Neuronal stem cell (in vitro differentiated cells): ENCODE results near the gene CNTNAP5.
A peak's percentile ranks its signal among the peaks of the same experiment; 100 is the strongest.

Source experiments
- DNase-seq: peaks from one replicate; pipeline ENCODE4 v3.0.0-alpha.2; 2013; ENCODE audit warnings: low spot score
- H2AFZ ChIP-seq: one replicate; pipeline ENCODE4 v1.6.1; 2013; ENCODE audit warnings: mild to moderate bottlenecking, low read length, inconsistent platforms
- H2AK5ac ChIP-seq: 2 replicates; pipeline ENCODE4 v1.6.1; 2013; ENCODE audit warnings: low read depth, mild to moderate bottlenecking, inconsistent platforms, low read length, moderate library complexity, mixed read lengths
- H2BK120ac ChIP-seq: 2 replicates; pipeline ENCODE4 v1.6.1; 2013; ENCODE audit warnings: low read depth, mild to moderate bottlenecking, inconsistent platforms, low read length, moderate library complexity, mixed read lengths
- H2BK12ac ChIP-seq: one replicate; pipeline ENCODE4 v1.6.1; 2013; ENCODE audit warnings: low read length, inconsistent platforms
- H2BK15ac ChIP-seq: 2 replicates; pipeline ENCODE4 v1.6.1; 2013; ENCODE audit warnings: mild to moderate bottlenecking, low read length, inconsistent platforms, mixed read lengths
- H2BK5ac ChIP-seq: one replicate; pipeline ENCODE4 v1.6.1; 2013; ENCODE audit warnings: inconsistent platforms, mild to moderate bottlenecking, low read length, moderate library complexity
- H3K14ac ChIP-seq: one replicate; pipeline ENCODE4 v1.6.1; 2013; ENCODE audit warnings: low read length, inconsistent platforms
- H3K18ac ChIP-seq: 2 replicates; pipeline ENCODE4 v1.6.1; 2013; ENCODE audit warnings: low read length, inconsistent platforms
- H3K23ac ChIP-seq: 2 replicates; pipeline ENCODE4 v1.6.1; 2013; ENCODE audit warnings: low read depth, mild to moderate bottlenecking, mixed read lengths, low read length, inconsistent platforms; ENCODE audit not compliant: poor library complexity
- H3K27ac ChIP-seq: replicated peaks from 3 replicates; pipeline ENCODE4 v1.5.1; 2013; ENCODE audit warnings: low read length, inconsistent platforms
- H3K27me3 ChIP-seq, 3 experiments: 2 replicates each; pipeline ENCODE4 v1.6.1; 2013; ENCODE audit warnings: low read length in 3 of 3, mild to moderate bottlenecking in 2 of 3, inconsistent platforms in 1 of 3, low read depth in 1 of 3, mixed read lengths in 1 of 3, moderate library complexity in 1 of 3; ENCODE audit not compliant: control insufficient read depth in 3 of 3, insufficient read depth in 3 of 3
- H3K36me3 ChIP-seq, 2 donors: replicated peaks in 1 of 2; 2 replicates each; pipeline ENCODE4 v1.6.1; 2013; ENCODE audit warnings: low read length in 2 of 2; ENCODE audit not compliant: control insufficient read depth in 2 of 2, insufficient read depth in 2 of 2
- H3K4ac ChIP-seq: 2 replicates; pipeline ENCODE4 v1.6.1; 2013; ENCODE audit warnings: inconsistent platforms, mild to moderate bottlenecking, low read length, moderate library complexity
- H3K4me1 ChIP-seq, 2 donors: 1 replicate in 1 of 2; 2 replicates in 1 of 2; pipeline ENCODE4 v1.6.1; 2013; ENCODE audit warnings: low read length in 2 of 2, low read depth in 1 of 2; ENCODE audit not compliant: control insufficient read depth in 2 of 2, insufficient read depth in 1 of 2
- H3K4me2 ChIP-seq: one replicate; pipeline ENCODE4 v1.6.1; 2013; ENCODE audit warnings: mild to moderate bottlenecking, low read length, inconsistent platforms; ENCODE audit not compliant: insufficient read depth, poor library complexity, severe bottlenecking
- H3K4me3 ChIP-seq, 2 donors: 2 replicates each; pipeline ENCODE4 v1.5.1; 2013; ENCODE audit warnings: low read length in 2 of 2, mild to moderate bottlenecking in 2 of 2, inconsistent platforms in 1 of 2, moderate library complexity in 1 of 2
- H3K79me1 ChIP-seq: one replicate; pipeline ENCODE4 v1.6.1; 2013; ENCODE audit warnings: low read depth, mild to moderate bottlenecking, inconsistent platforms, low read length, moderate library complexity
- H3K9ac ChIP-seq: one replicate; pipeline ENCODE4 v1.6.1; 2013; ENCODE audit warnings: mild to moderate bottlenecking, low read depth, low read length, inconsistent platforms; ENCODE audit not compliant: poor library complexity
- H3K9me3 ChIP-seq, 2 donors: replicated peaks in 1 of 2; 2 replicates each; pipeline versions ENCODE3 to v1.6.1; 2013; ENCODE audit warnings: low read length in 2 of 2, mild to moderate bottlenecking in 2 of 2, inconsistent platforms in 1 of 2, low read depth in 1 of 2, mixed read lengths in 1 of 2, moderate library complexity in 1 of 2; ENCODE audit not compliant: control insufficient read depth in 2 of 2, insufficient read depth in 1 of 2
- H4K8ac ChIP-seq: one replicate; pipeline ENCODE4 v1.6.1; 2013; ENCODE audit warnings: low read depth, mild to moderate bottlenecking, inconsistent platforms, low read length, moderate library complexity
- H4K91ac ChIP-seq: one replicate; pipeline ENCODE4 v1.6.1; 2013; ENCODE audit warnings: low read length, low read depth, mild to moderate bottlenecking, inconsistent platforms; ENCODE audit not compliant: poor library complexity
- WGBS, 2 donors: extraction: QIAGEN DNeasy Blood & Tissue Kit; methylation state at CpG; one replicate each; pipeline ENCODE4 v1.1.7; 2013; ENCODE audit warnings: missing lambda C conversion rate in 2 of 2, mixed read lengths in 1 of 2; ENCODE audit not compliant: insufficient read length in 2 of 2, insufficient replicate concordance in 1 of 2; ENCODE audit errors: extremely low coverage in 2 of 2; 5-methylcytosine and 5-hydroxymethylcytosine counted together

The CNTNAP5 gene

GRCh38 chr2:124670187-124670586 lies 645.1 kb downstream of the CNTNAP5 start:
- Histone ChIP-seq H3K23ac (no peak overlapping the region), H2BK12ac (no peak overlapping the region), H2BK15ac (no peak overlapping the region), H4K8ac (no peak overlapping the region), H2AK5ac (no peak overlapping the region), H4K91ac (no peak overlapping the region), H3K27ac (no peak overlapping the region), H3K14ac (no peak overlapping the region), H3K9me3 (no peaks in the 10 kb centered on the region), H3K4me3 (no peak overlapping the region), H3K4me1 (no peaks in the 10 kb centered on the region), H3K18ac (no peak overlapping the region), H2BK120ac (no peak overlapping the region), H3K4ac (no peak overlapping the region), H3K36me3 (no peaks in the 10 kb centered on the region), H3K9ac (no peak overlapping the region), H2BK5ac (no peak overlapping the region), H3K27me3 (no peaks in the 10 kb centered on the region), H3K79me1 (no peaks in the 10 kb centered on the region), H2AFZ (no peak overlapping the region), H3K4me2 (no peak overlapping the region)
- DNase-seq: no peak

- WGBS, 2 donors: no CpG with 5 or more reads among the region's 2 CpGs
- no peaks in the 10 kb centered on the region for H3K9me3 ChIP-seq
- peak; percentile 8 for DNase-seq
These were observed 653.0 kb downstream of the CNTNAP5 start for GRCh38 chr2:124678043-124678442.

GRCh38 chr2:124683536-124684428 lies 658.7 kb downstream of the CNTNAP5 start:
- no peak overlapping the region for H3K4me3 ChIP-seq
- H3K23ac ChIP-seq: no peak overlapping the region
- H3K4me2 ChIP-seq: no peak overlapping the region
- H3K9me3 ChIP-seq: no peaks in the 10 kb centered on the region
- DNase-seq: no peak
- no peaks in the 10 kb centered on the region for H3K27me3 ChIP-seq
- H2AFZ ChIP-seq: no peak overlapping the region
- H2BK15ac ChIP-seq: no peak overlapping the region
- H3K4me1 ChIP-seq: no peaks in the 10 kb centered on the region
- no peak overlapping the region for H3K27ac ChIP-seq
- H4K8ac ChIP-seq: no peak overlapping the region
- no peak overlapping the region for H2BK120ac ChIP-seq
- H2AK5ac ChIP-seq: no peak overlapping the region
- no peak overlapping the region for H3K14ac ChIP-seq
- no peaks in the 10 kb centered on the region for H3K36me3 ChIP-seq
- H3K79me1 ChIP-seq: no peaks in the 10 kb centered on the region
- H2BK12ac ChIP-seq: no peak overlapping the region
- no peak overlapping the region for H3K18ac ChIP-seq
- no peak overlapping the region for H3K4ac ChIP-seq
- no CpG with 5 or more reads among the region's 6 CpGs for WGBS, 2 donors
- H4K91ac ChIP-seq: no peak overlapping the region
- no peak overlapping the region for H3K9ac ChIP-seq
- no peak overlapping the region for H2BK5ac ChIP-seq

More at GRCh38 chr2:124678043-124678442, 653.0 kb downstream of the CNTNAP5 start:
- Histone ChIP-seq H3K23ac (no peak overlapping the region), H3K27ac (no peak overlapping the region), H3K18ac (no peak overlapping the region), H3K4me3 (no peak overlapping the region), H2BK15ac (no peak overlapping the region), H3K79me1 (no peaks in the 10 kb centered on the region), H4K91ac (no peak overlapping the region), H2BK12ac (no peak overlapping the region), H3K4ac (no peak overlapping the region), H3K14ac (no peak overlapping the region), H2AFZ (no peak overlapping the region), H3K36me3 (no peaks in the 10 kb centered on the region), H3K9ac (no peak overlapping the region), H2BK5ac (no peak overlapping the region), H3K4me1 (peaks cover 0 to 6% of the 10 kb centered on the region in 2 donors), H3K4me2 (no peak overlapping the region), H2BK120ac (no peak overlapping the region), H4K8ac (no peak overlapping the region), H2AK5ac (no peak overlapping the region), H3K27me3 (no peaks in the 10 kb centered on the region)

GRCh38 chr2:124689348-124689747 lies 664.3 kb downstream of the CNTNAP5 start:
- no peak overlapping the region for H3K23ac ChIP-seq

More at GRCh38 chr2:124689348-124689747, 664.3 kb downstream of the CNTNAP5 start:
- no peak overlapping the region for H2AFZ ChIP-seq
- H3K18ac ChIP-seq: no peak overlapping the region
- no peak overlapping the region for H3K4me2 ChIP-seq
- no peak for DNase-seq
- no CpG with 5 or more reads among the region's 3 CpGs for WGBS, 2 donors
- no peak overlapping the region for H4K91ac ChIP-seq
- H2BK5ac ChIP-seq: no peak overlapping the region
- H3K4me1 ChIP-seq: no peaks in the 10 kb centered on the region
- H2BK120ac ChIP-seq: no peak overlapping the region
- H2AK5ac ChIP-seq: no peak overlapping the region
- H3K36me3 ChIP-seq: peaks cover 0 to 1% of the 10 kb centered on the region in 2 donors
- no peak overlapping the region for H3K9ac ChIP-seq
- no peak overlapping the region for H3K14ac ChIP-seq
- H2BK12ac ChIP-seq: no peak overlapping the region
- no peak overlapping the region for H2BK15ac ChIP-seq
- no peaks in the 10 kb centered on the region for H3K27me3 ChIP-seq
- H4K8ac ChIP-seq: no peak overlapping the region
- no peak overlapping the region for H3K4me3 ChIP-seq
- no peaks in the 10 kb centered on the region for H3K79me1 ChIP-seq
- no peak overlapping the region for H3K27ac ChIP-seq
- H3K9me3 ChIP-seq: peaks cover 0 to 2% of the 10 kb centered on the region in 2 donors
- H3K4ac ChIP-seq: no peak overlapping the region
